ENCODE data around the gene MAP4K3.

Gene MAP4K3

GRCh38 chr2:39436592-39437521, at the start of gene MAP4K3:
Gene MAP4K3 (minus strand): TSS chr2:39437285. CDS start chr2:39436987, 298 bp downstream.
- peak; percentile 77 for DNase-seq

- DNase-seq: no peak
Observed at GRCh38 chr2:39486071-39486470, 49.0 kb upstream of the MAP4K3 start.

GRCh38 chr2:39484620-39485495, 47.8 kb upstream of the MAP4K3 start:
- no peak for DNase-seq

- DNase-seq: no peak
Observed at GRCh38 chr2:39484206-39484605, 47.1 kb upstream of the MAP4K3 start.

- no peak for DNase-seq
Observed at GRCh38 chr2:39483534-39483933, 46.4 kb upstream of the MAP4K3 start.

- no peak for DNase-seq
Observed at GRCh38 chr2:39481611-39482010, 44.5 kb upstream of the MAP4K3 start.

GRCh38 chr2:39479696-39480095, 42.6 kb upstream of the MAP4K3 start:
- DNase-seq: no peak

GRCh38 chr2:39479053-39479670, 42.1 kb upstream of the MAP4K3 start:
- no peak for DNase-seq

GRCh38 chr2:39476524-39476923, 39.4 kb upstream of the MAP4K3 start:
- no peak for DNase-seq

- no peak for DNase-seq
Observed at GRCh38 chr2:39475006-39475405, 37.9 kb upstream of the MAP4K3 start.

- no peak for DNase-seq
Observed at GRCh38 chr2:39470580-39470979, 33.5 kb upstream of the MAP4K3 start.

- DNase-seq: no peak
Observed at GRCh38 chr2:39469807-39470206, 32.7 kb upstream of the MAP4K3 start.

- DNase-seq: no peak
Observed at GRCh38 chr2:39468579-39469451, 31.7 kb upstream of the MAP4K3 start.

GRCh38 chr2:39466311-39466710, 29.2 kb upstream of the MAP4K3 start:
- DNase-seq: no peak

- DNase-seq: no peak
Observed at GRCh38 chr2:39464864-39465263, 27.8 kb upstream of the MAP4K3 start.

GRCh38 chr2:39455826-39456225, 18.7 kb upstream of the MAP4K3 start:
- no peak for DNase-seq

- DNase-seq: no peak
Observed at GRCh38 chr2:39452396-39452795, 15.3 kb upstream of the MAP4K3 start.

GRCh38 chr2:39451954-39452353, 14.9 kb upstream of the MAP4K3 start:
- DNase-seq: no peak

GRCh38 chr2:39448169-39448502, 11.1 kb upstream of the MAP4K3 start:
- DNase-seq: no peak

GRCh38 chr2:39447266-39448168, 10.4 kb upstream of the MAP4K3 start:
- no peak for DNase-seq

- no peak for DNase-seq
Observed at GRCh38 chr2:39445934-39446333, 8.8 kb upstream of the MAP4K3 start.
